NCI-H1436 (cell line): Measurements from ENCODE around the gene TBL1XR1.
A peak's percentile ranks its signal among the peaks of the same experiment; 100 is the strongest.

Experiments
- DNase-seq: peaks from one replicate; lab custom pipeline; 2025; lab: John Stamatoyannopoulos, UW

The TBL1XR1 gene

GRCh38 chr3:177197041-177197726 lies at the start of gene TBL1XR1:
TBL1XR1 (minus strand) TSS chr3:177197482; CDS start chr3:177064977, 132,505 bp downstream.
- peak; percentile 96 for DNase-seq

DNA sequence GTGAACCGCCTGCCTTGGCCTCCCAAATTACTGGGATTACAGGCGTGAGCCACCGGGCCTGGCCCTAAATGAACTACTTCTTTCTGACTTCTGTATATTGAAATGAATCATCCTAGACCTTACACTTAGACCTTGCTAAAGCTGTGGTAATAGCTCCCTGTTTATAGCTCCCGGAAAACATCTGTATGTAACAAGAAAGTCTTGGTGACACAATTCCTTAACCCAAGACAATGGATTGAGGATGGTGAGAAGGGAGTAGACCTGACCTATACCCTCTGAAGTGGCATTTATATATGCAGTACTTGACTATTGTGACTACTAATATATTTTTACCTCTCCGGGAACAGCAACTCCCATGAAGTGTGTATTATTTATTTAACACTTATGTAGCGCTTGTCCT lies 48.0 kb upstream of the TBL1XR1 start:
- no peak for DNase-seq

DNA sequence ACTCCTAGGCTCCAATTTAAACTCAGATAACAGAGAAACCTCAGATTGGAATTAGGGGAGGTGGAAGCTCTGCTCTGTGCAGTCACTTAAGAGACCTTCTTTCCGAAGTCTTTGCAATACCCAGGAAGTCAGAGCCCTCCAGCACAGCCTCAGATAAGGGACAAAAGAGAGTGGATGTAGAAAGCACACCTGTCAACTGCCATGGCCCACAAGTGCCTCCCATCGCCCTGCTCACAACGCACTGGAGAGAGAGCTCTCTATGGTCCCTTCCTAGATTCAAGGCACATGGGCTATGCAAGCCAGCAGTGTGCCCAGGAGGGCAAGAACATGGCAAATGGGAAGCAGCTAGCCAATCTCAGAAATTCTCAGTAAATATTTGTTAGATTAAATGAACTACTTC lies 47.3 kb upstream of the TBL1XR1 start:
- no peak for DNase-seq

GRCh38 chr3:177238686-177239216 lies 41.5 kb upstream of the TBL1XR1 start:
- DNase-seq: no peak

GRCh38 chr3:177237206-177237605 lies 39.9 kb upstream of the TBL1XR1 start:
- no peak for DNase-seq

DNA sequence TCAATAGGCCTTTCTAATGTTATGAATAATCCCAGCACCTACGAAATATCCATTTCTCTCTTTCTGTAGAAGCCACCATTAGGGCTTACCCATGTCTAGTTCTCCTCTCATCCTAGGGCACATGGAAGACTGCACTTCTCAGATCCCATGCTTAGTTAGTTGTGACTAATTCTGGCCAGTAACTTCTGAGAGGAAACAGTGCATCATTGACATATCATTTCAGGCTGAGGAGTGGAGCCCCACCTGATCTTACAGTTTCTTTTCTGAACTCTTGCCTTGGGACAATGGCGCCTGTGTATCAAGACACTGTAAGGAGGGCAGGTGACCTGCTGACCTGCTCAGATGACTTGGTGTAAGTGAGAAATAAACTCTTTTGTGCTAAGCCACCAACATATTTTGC lies 39.4 kb upstream of the TBL1XR1 start:
- DNase-seq: no peak

DNA sequence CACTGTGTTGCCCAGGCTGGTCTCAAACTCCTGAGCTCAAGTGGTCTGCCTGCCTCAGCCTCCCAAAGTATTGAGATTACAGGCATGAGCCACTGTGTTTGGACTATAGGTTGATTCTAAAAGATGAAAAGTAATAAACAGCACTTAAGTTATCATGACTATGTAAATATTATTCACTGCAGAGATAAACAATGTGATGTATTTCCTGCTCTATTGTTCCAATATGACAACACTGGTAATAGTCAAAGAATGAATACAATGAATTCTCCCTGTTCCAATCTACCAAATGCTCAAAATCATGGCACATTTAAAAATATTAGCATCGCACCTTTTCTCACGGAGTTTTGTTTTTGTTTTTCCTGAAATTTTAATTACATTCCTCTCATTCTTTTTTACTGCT lies 36.8 kb upstream of the TBL1XR1 start:
- peak; percentile 17 for DNase-seq

- DNase-seq: no peak
Observed at GRCh38 chr3:177231242-177231641, 34.0 kb upstream of the TBL1XR1 start.

- no peak for DNase-seq
Observed at GRCh38 chr3:177230641-177231040, 33.4 kb upstream of the TBL1XR1 start.

DNA sequence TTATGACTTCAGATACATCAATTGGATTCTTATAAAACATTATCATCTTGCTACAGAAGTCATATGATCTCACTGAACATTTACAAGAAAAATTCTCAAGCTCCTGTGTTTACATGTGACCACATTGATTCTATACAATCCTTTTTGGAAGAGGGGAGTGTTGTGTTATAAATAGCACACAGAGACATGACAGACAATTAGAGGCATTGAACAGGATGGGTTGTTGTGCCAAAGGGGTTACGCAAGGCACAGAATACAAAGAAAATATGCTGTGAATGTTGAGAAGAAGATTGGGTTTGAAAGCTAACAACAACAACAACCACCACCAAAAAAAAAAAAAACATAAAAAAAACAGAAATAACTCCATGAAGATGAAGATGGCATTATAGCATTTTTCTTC lies 32.5 kb upstream of the TBL1XR1 start:
- no peak for DNase-seq

DNA sequence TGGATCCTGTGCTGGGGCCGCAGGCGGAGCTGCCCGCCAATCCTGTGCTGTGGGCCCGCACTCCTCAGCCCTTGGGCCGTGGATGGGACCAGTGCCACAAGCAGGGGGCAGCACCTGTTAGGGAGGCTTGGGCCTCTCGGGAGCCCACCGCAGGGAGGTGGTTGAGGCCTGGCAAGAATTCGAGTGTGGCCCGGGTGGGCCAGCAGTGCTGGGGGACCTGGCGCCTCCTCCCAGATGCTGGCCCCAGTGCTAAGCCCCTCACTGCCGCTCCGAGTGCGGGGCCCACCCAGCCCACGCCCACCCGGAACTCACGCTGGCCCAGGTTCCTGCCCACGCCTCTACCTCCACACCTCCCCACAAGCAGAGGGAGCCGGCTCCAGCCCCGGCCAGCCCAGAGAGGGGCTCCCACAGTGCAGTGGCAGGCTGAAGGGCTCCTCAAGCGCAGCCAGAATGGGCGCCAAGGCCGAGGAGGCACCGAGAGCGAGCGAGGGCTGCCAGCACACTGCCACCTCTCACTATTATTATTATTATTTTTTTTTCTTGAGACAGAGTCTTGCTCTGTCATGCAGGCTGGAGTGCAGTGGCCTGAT lies 31.4 kb upstream of the TBL1XR1 start:
- no peak for DNase-seq

DNA sequence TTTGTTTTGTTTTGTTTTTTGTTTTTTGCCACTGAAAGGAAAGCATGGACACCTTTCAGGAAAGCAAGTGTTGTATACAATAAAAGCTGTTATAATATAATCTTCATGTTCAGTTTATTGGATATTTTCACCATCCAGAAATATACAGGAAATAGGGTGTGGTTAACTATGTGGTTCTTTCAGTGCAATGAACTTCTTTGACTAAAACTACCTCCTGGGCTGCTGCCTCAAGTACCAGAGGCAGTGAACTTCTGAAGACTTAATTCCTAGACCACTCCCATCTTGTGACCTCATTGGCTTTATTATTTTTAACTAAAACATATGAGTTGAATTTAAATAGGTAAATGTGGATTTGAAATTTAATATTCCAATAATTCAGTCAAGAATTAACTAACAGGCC lies 27.1 kb upstream of the TBL1XR1 start:
- no peak for DNase-seq

- no peak for DNase-seq
Observed at GRCh38 chr3:177221744-177222143, 24.5 kb upstream of the TBL1XR1 start.

DNA sequence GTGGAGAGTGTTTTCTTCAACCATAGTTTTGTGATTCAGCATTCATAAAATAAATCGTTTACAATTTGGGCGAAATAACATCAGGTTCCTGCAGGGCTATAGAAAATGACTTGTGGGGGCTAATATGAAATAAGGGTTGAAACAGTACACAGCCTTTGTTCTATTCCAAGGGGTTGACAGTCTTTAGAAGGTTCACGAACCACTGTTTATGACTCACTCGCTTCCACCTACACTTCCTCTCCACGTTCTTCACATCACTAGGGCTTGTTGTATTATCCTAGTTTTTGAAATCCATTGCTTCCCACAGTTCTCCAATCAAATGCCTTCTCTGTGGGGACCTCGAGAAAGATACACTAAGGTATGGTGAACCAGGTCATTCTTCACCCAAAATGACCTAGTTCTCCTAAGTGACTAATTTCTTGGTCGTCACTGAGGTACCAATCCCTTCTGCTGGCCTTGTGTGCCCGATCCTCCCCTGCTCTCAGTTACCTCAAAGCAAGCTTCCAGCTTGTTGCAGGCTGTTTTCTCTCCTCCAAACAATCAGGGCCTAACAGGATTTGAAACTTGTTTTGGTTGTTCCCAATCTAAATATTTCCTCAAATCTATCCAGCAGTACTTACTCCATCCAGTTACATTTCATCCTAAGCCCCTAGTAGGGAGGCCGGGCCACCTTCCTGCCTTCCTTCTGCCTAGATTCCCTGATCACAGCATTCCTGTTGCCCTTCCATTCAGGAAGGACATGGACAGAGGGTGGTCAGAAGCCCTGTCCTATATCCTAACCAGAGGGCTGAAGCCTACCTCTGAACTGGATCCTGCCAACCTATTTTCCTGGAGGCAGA lies 23.1 kb upstream of the TBL1XR1 start:
- no peak for DNase-seq

- no peak for DNase-seq
Observed at GRCh38 chr3:177213801-177214535, 16.7 kb upstream of the TBL1XR1 start.

GRCh38 chr3:177212756-177213155 lies 15.5 kb upstream of the TBL1XR1 start:
- DNase-seq: no peak

- no peak for DNase-seq
Observed at GRCh38 chr3:177212278-177212610, 15.0 kb upstream of the TBL1XR1 start.

- DNase-seq: peak; percentile 75
Observed at GRCh38 chr3:177211503-177212277, 14.4 kb upstream of the TBL1XR1 start.

- DNase-seq: no peak
Observed at GRCh38 chr3:177210744-177211502, 13.6 kb upstream of the TBL1XR1 start.

GRCh38 chr3:177209509-177209908 lies 12.2 kb upstream of the TBL1XR1 start:
- no peak for DNase-seq

DNA sequence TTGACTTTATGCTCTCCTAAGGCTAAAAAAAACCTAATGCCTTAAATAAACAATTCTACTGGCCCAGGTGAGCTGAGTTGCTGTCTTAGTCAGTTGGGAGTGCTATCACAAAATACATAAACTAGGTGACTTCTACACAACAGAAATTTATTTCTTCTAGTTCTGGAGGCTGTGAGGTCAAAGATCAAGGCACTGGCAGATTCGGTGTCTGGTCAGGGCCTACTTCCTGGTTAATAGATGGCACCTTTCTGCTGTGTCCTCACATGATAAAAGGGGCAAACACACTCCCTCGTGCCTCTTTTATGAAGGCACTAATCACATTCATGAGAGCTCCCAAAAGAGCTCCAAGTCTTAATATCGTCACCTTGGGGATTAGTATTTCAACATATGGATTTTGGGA lies 11.5 kb upstream of the TBL1XR1 start:
- DNase-seq: no peak
